Right lobe of liver (tissue), 4 donors: ENCODE results near the gene PRDM15.

ENCODE experiments used
- POLR2A ChIP-seq: fragments of 450-650 bp; IDR thresholded peaks from one replicate; pipeline ENCODE4 v1.6.1; 2017; ENCODE audit warnings: antibody characterized with exemption, mild to moderate bottlenecking
- TF ChIP-seq, protein P1 (sequence below), 4 donors: fragments of 200-600 bp in 3 of 4; fragments of 450-650 bp in 1 of 4; IDR thresholded peaks; one replicate each; pipeline versions ENCODE4 v1.5.1 to v1.8.0; 2016 to 2022; ENCODE audit warnings: antibody characterized with exemption in 4 of 4, mild to moderate bottlenecking in 2 of 4
- donor health status: DM: no; HTN: no; CAD: no.
- donor health status: DM: no; HTN: no; CAD: no.
- donor health status: DM: no; HTN: yes; CAD: no.

DNA sequence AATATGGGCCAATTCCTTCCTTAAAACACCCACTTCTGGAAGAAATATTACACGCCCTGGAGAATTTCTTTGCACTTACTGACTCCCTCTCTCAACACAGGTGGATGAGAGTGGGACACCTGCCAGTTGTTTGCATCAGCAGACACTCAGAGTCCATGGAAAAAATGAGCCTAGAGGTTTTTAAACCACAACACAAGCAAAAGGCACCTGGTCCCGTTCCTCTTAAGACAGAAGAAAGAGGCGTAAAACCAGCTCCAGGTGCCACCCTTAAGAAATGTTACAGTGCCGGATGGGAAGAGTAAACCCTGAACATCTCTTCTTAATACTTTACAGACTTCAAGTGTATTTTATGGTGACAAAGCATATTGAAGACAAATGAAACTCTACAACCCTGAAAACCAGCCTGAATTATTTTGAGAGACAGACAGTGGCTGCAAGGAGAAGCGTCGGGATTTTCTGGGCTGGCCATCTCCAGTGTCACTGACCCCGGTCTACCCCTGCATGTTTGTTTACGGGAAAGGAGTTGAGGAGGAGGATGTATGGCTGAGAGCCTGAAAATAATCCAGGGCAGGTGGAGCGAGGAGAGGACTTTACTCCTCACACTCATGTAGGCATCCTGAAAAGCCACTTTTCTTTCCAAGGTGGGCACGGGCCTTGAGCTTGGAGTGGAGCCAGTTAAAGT is 104.5 kb downstream of the PRDM15 start:
- TF ChIP-seq, protein P1, sequence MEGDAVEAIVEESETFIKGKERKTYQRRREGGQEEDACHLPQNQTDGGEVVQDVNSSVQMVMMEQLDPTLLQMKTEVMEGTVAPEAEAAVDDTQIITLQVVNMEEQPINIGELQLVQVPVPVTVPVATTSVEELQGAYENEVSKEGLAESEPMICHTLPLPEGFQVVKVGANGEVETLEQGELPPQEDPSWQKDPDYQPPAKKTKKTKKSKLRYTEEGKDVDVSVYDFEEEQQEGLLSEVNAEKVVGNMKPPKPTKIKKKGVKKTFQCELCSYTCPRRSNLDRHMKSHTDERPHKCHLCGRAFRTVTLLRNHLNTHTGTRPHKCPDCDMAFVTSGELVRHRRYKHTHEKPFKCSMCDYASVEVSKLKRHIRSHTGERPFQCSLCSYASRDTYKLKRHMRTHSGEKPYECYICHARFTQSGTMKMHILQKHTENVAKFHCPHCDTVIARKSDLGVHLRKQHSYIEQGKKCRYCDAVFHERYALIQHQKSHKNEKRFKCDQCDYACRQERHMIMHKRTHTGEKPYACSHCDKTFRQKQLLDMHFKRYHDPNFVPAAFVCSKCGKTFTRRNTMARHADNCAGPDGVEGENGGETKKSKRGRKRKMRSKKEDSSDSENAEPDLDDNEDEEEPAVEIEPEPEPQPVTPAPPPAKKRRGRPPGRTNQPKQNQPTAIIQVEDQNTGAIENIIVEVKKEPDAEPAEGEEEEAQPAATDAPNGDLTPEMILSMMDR (IDR thresholded peaks at IDR 0.05), result no peak
- no peak for TF ChIP-seq POLR2A
